Prostate gland (tissue), 2 donors: Measurements from ENCODE around the gene PSIP1. TPM values are rescaled to one million over a fixed set of nuclear protein-coding genes. Genes with fewer than 3 reads are reported as not detected.

Source experiments
- DNase-seq: peaks from one replicate; pipeline ENCODE4 v3.0.0-alpha.2; 2019; ENCODE audit warnings: low spot score
- H3K27ac ChIP-seq, 2 donors: fragments of 200-600 bp; sonication (generic); 2 replicates each; pipeline ENCODE4 v1.5.1; 2017 to 2019
- H3K27me3 ChIP-seq: fragments of 200-600 bp; sonication (generic); replicated peaks from 2 replicates; pipeline ENCODE4 v1.5.1; 2019; ENCODE audit not compliant: insufficient read depth
- H3K36me3 ChIP-seq, 2 donors: fragments of 200-600 bp; sonication (generic); 1 replicate in 1 of 2; 2 replicates in 1 of 2; pipeline versions ENCODE4 v1.5.1 to v1.8.1; 2017 to 2019
- H3K4me1 ChIP-seq: fragments of 200-600 bp; sonication (generic); replicated peaks from 2 replicates; pipeline ENCODE4 v1.5.1; 2019
- H3K4me3 ChIP-seq, 2 donors: fragments of 200-600 bp; sonication (generic); 2 replicates each; pipeline ENCODE4 v1.5.1; 2017 to 2019
- H3K9me3 ChIP-seq: fragments of 200-600 bp; sonication (generic); 2 replicates; pipeline ENCODE4 v1.5.1; 2017
- CTCF ChIP-seq, 4 experiments: fragments of 200-600 bp in 2 of 4; fragments of 450-650 bp in 2 of 4; sonication (generic) in 2 of 4; IDR thresholded peaks; 1 replicate in 3 of 4; 2 replicates in 1 of 4; pipeline ENCODE4 v1.5.1; 2016 to 2019; ENCODE audit warnings: antibody characterized with exemption in 4 of 4, mild to moderate bottlenecking in 2 of 4, moderate library complexity in 2 of 4
- POLR2A ChIP-seq: fragments of 450-650 bp; IDR thresholded peaks from one replicate; pipeline ENCODE4 v1.6.1; 2016; ENCODE audit warnings: antibody characterized with exemption, mild to moderate bottlenecking
- POLR2AphosphoS5 ChIP-seq: sonication (generic); formaldehyde crosslinking; IDR thresholded peaks from one replicate; pipeline ENCODE4 v1.6.1; 2017; ENCODE audit warnings: antibody characterized with exemption
- WGBS: methylation state at CpG from one replicate; pipeline ENCODE4 v1.1.5; 2018; 5-methylcytosine and 5-hydroxymethylcytosine counted together
- intact Hi-C: fragments of 100-400 bp; cut with DNase I; formaldehyde crosslinking; loops from one replicate; pipeline ENCODE4 v1.14.2; 2022
- total RNA-seq, 2 donors: library from RNA; depleted of rRNA; stranded (reverse); fragments of >200 nt; gene quantifications; one replicate each; pipeline ENCODE4 v1.1.0, GENCODE V29; 2016

PSIP1 gene
- total RNA-seq, 2 donors from 2014 or later: 65.3 to 69.6 TPM

- Histone ChIP-seq H3K4me3 (no peak overlapping the region), H3K36me3 (no peaks in the 10 kb centered on the region), H3K4me1 (no peaks in the 10 kb centered on the region), H3K9me3 (no peaks in the 10 kb centered on the region), H3K27me3 (no peaks in the 10 kb centered on the region), H3K27ac (no peak overlapping the region)
- WGBS: 37% methylated on average over 1 of the region's 1 CpG
- DNase-seq: no peak
- intact Hi-C loops: loop anchor here (5.0 kb wide), 1 partner anchor 91 kb away; the partner anchor contains the start of gene SNAPC3
- no peak for TF ChIP-seq POLR2A
- TF ChIP-seq CTCF (IDR thresholded peaks at IDR 0.05): no peak
- no peak for TF ChIP-seq POLR2AphosphoS5
These were observed 2.6 kb upstream of the PSIP1 start for GRCh38 chr9:15513335-15513734.

GRCh38 chr9:15512889-15513288 is 2.1 kb upstream of the PSIP1 start:
- H3K36me3 ChIP-seq: no peaks in the 10 kb centered on the region
- no peaks in the 10 kb centered on the region for H3K4me1 ChIP-seq
- intact Hi-C loops: loop anchor here (5.0 kb wide), 1 partner anchor 91 kb away; the partner anchor contains the start of gene SNAPC3
- TF ChIP-seq POLR2A (no peak), CTCF (IDR thresholded peaks at IDR 0.05) (no peak), POLR2AphosphoS5 (no peak)
- no peaks in the 10 kb centered on the region for H3K9me3 ChIP-seq
- WGBS: 66% methylated on average over 3 of the region's 3 CpGs
- H3K4me3 ChIP-seq: no peak overlapping the region
- no peak for DNase-seq
- no peak overlapping the region for H3K27ac ChIP-seq
- H3K27me3 ChIP-seq: no peaks in the 10 kb centered on the region

GRCh38 chr9:15512204-15512603 is 1.4 kb upstream of the PSIP1 start:
- intact Hi-C loops: loop anchor here (5.0 kb wide), 1 partner anchor 90 kb away; the partner anchor contains the start of gene SNAPC3

GRCh38 chr9:15509931-15510788 is 610 bp downstream of the PSIP1 start:
- intact Hi-C loops: loop anchor here (2.0 to 5.0 kb wide), 2 partner anchors 43 to 88 kb away; partner anchors contain the start of genes CCDC171 and SNAPC3
- Histone ChIP-seq H3K27ac (peak overlapping the region; percentile 79 to 86), H3K9me3 (no peaks in the 10 kb centered on the region), H3K36me3 (no peaks in the 10 kb centered on the region), H3K4me1 (no peaks in the 10 kb centered on the region), H3K27me3 (no peaks in the 10 kb centered on the region), H3K4me3 (peak overlapping the region; percentile 94 to 95)
- TF ChIP-seq CTCF (IDR thresholded peaks at IDR 0.05): no peak
- no peak for TF ChIP-seq POLR2AphosphoS5
- no peak for TF ChIP-seq POLR2A
- WGBS: under 1% methylated on average over 74 of the region's 76 CpGs
- peak; percentile 8 for DNase-seq

More at GRCh38 chr9:15512204-15512603, 1.4 kb upstream of the PSIP1 start:
- H3K27me3 ChIP-seq: no peaks in the 10 kb centered on the region
- no peaks in the 10 kb centered on the region for H3K4me1 ChIP-seq
- no peaks in the 10 kb centered on the region for H3K9me3 ChIP-seq
- no peak overlapping the region for H3K4me3 ChIP-seq
- 96% methylated on average over 1 of the region's 1 CpG for WGBS
- H3K27ac ChIP-seq: no peak overlapping the region
- no peak for TF ChIP-seq CTCF (IDR thresholded peaks at IDR 0.05)
- no peak for DNase-seq
- H3K36me3 ChIP-seq: no peaks in the 10 kb centered on the region

GRCh38 chr9:15505921-15506320 is 4.8 kb downstream of the PSIP1 start:
- TF ChIP-seq CTCF (IDR thresholded peaks at IDR 0.05) (no peak), POLR2A (no peak), POLR2AphosphoS5 (no peak)
- DNase-seq: no peak
- 93% methylated on average over 3 of the region's 3 CpGs for WGBS
- Histone ChIP-seq H3K4me1 (no peaks in the 10 kb centered on the region), H3K4me3 (no peak overlapping the region), H3K9me3 (no peaks in the 10 kb centered on the region), H3K27ac (no peak overlapping the region), H3K36me3 (no peaks in the 10 kb centered on the region), H3K27me3 (no peaks in the 10 kb centered on the region)
- intact Hi-C loops: no loop called here
